ENCODE results near the gene COMTD1. TPM values are rescaled to one million over a fixed set of nuclear protein-coding genes. Genes with fewer than 3 reads are reported as not detected.

Gene COMTD1
- total and polyA plus RNA-seq, 2 of the 8 experiments (the other 6 are each of a cell fraction or from before 2014, with no cell fraction given): 31.9 to 42.4 TPM

- TF ChIP-seq, protein P1, sequence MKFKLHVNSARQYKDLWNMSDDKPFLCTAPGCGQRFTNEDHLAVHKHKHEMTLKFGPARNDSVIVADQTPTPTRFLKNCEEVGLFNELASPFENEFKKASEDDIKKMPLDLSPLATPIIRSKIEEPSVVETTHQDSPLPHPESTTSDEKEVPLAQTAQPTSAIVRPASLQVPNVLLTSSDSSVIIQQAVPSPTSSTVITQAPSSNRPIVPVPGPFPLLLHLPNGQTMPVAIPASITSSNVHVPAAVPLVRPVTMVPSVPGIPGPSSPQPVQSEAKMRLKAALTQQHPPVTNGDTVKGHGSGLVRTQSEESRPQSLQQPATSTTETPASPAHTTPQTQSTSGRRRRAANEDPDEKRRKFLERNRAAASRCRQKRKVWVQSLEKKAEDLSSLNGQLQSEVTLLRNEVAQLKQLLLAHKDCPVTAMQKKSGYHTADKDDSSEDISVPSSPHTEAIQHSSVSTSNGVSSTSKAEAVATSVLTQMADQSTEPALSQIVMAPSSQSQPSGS (IDR thresholded peaks at IDR 0.05; ENCODE audit: low read length): no peak
- TF ChIP-seq CHD7 (IDR thresholded peaks at IDR 0.05; ENCODE audit: insufficient replicate concordance, low read length): no peak
- TF ChIP-seq, protein P2, sequence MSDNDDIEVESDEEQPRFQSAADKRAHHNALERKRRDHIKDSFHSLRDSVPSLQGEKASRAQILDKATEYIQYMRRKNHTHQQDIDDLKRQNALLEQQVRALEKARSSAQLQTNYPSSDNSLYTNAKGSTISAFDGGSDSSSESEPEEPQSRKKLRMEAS (IDR thresholded peaks at IDR 0.05): no peak
- no peak for TF ChIP-seq SIN3A (conservative IDR thresholded peaks at IDR 0.05 in 1 of 2, IDR thresholded peaks at IDR 0.05 in 1 of 2; ENCODE audit: low read depth in 1 of 2, low read length in 2 of 2)
- TF ChIP-seq KDM4A (IDR thresholded peaks at IDR 0.05; ENCODE audit: low read depth, low read length, severe bottlenecking): no peak
- TF ChIP-seq CEBPB (IDR thresholded peaks at IDR 0.05; ENCODE audit: low read depth, low read length): no peak
- TF ChIP-seq ASH2L (IDR thresholded peaks at IDR 0.05; ENCODE audit: low read length): peak; percentile 45
Measured at GRCh38 chr10:75223507-75223906, 12.2 kb downstream of the COMTD1 start (continued).
